K562 (cell line): ENCODE results near the gene COL25A1. TPM values are rescaled to one million over a fixed set of nuclear protein-coding genes. Genes with fewer than 3 reads are reported as not detected.
A peak's percentile ranks its signal among the peaks of the same experiment; 100 is the strongest.

Experiments used
- BRF1 ChIP-seq: IDR thresholded peaks from 3 replicates; pipeline ENCODE4 v1.6.1; 2011; ENCODE audit warnings: borderline replicate concordance, mild to moderate bottlenecking; ENCODE audit not compliant: insufficient read length; ENCODE audit errors: extremely low read depth
- CBFA2T3 ChIP-seq: fragments of 450-650 bp; IDR thresholded peaks from 2 replicates; pipeline ENCODE4 v1.6.1; 2017
- CBFB ChIP-seq: sonication (generic); formaldehyde crosslinking; IDR thresholded peaks from 2 replicates; pipeline ENCODE4 v1.4.0; 2020; ENCODE audit warnings: mild to moderate bottlenecking, missing genetic modification reagents
- CBX3 ChIP-seq, 2 experiments: IDR thresholded peaks; 1 replicate in 1 of 2; 2 replicates in 1 of 2; pipeline ENCODE4 v1.6.1; 2012; ENCODE audit warnings: inconsistent platforms in 2 of 2, low read length in 2 of 2, borderline replicate concordance in 1 of 2, control low read depth in 1 of 2
- CHCHD3 ChIP-seq: fragments of 250-450 bp; sonication (Bioruptor Pico); IDR thresholded peaks from 2 replicates; pipeline ENCODE4 v2.1.2; 2022; ENCODE audit warnings: mild to moderate bottlenecking
- HNRNPH1 ChIP-seq: fragments of 200-400 bp; formaldehyde crosslinking; optimal IDR thresholded peaks from 2 replicates; pipeline ENCODE3; 2017; ENCODE audit warnings: low read depth, mild to moderate bottlenecking, low read length, moderate library complexity
- PYGO2 ChIP-seq: fragments of 450-650 bp; IDR thresholded peaks from 2 replicates; pipeline ENCODE4 v1.6.1; 2016; ENCODE audit warnings: mild to moderate bottlenecking, missing genetic modification characterization, moderate library complexity, missing compliant biosample characterization
- SAP30 ChIP-seq: fragments of 200-600 bp; sonication (generic); IDR thresholded peaks from 2 replicates; pipeline ENCODE4 v1.6.1; 2012; ENCODE audit warnings: borderline replicate concordance, low read depth, mild to moderate bottlenecking, moderate library complexity, low read length, control low read depth, inconsistent platforms; ENCODE audit not compliant: insufficient read depth, poor library complexity, severe bottlenecking
- SRF ChIP-seq, 2 experiments: fragments of 250-450, 450-650 bp in 1 of 2; sonication (Bioruptor Pico) in 1 of 2; sonication (generic) in 1 of 2; formaldehyde crosslinking; IDR thresholded peaks; 2 replicates each; pipeline versions ENCODE4 v1.5.0 to v1.5.1; 2020 to 2022; ENCODE audit warnings: mild to moderate bottlenecking in 1 of 2, missing genetic modification reagents in 1 of 2
- TAL1 ChIP-seq: fragments of 450-650 bp; IDR thresholded peaks from 2 replicates; pipeline ENCODE4 v1.6.1; 2016; ENCODE audit warnings: mild to moderate bottlenecking
- ZNF12 ChIP-seq: sonication (generic); formaldehyde crosslinking; IDR thresholded peaks from 2 replicates; pipeline ENCODE4 v1.4.0; 2020; ENCODE audit warnings: mild to moderate bottlenecking, missing genetic modification reagents
- ZNF165 ChIP-seq: fragments of 250-450 bp; sonication (Bioruptor Pico); IDR thresholded peaks from 2 replicates; pipeline ENCODE4 v1.4.0; 2020; ENCODE audit warnings: borderline replicate concordance
- ZNF408 ChIP-seq: fragments of 250-450 bp; sonication (Bioruptor Pico); IDR thresholded peaks from 2 replicates; pipeline ENCODE4 v1.4.0; 2020; ENCODE audit warnings: low read depth, mild to moderate bottlenecking, moderate library complexity
- polyA plus RNA-seq, 8 experiments: library from polyadenylated mRNA; depleted of rRNA in 4 of 8; stranded (reverse) in 5 of 8; unstranded in 3 of 8; fragments of >200 nt; fragmentation: Nextera tagmentation in 2 of 8; fragmentation: Illumina TruSeq in 1 of 8; extraction: Ambion mirVana in 2 of 8; extraction: Trizol in 1 of 8; gene quantifications; 2 replicates each; pipeline versions ENCODE4 v1.2.1 to v1.2.3, GENCODE V29; 2011 to 2014; ENCODE audit warnings: inconsistent platforms in 1 of 8, missing spikeins in 1 of 8
- total RNA-seq, 7 experiments: library from RNA; depleted of rRNA in 6 of 7; stranded (reverse); fragments of >200 nt in 6 of 7; fragmentation: Illumina TruSeq in 2 of 7; extraction: Trizol in 2 of 7; gene quantifications; 2 replicates each; pipeline versions ENCODE4 v1.2.1 to v1.2.3, GENCODE V29; 2011 to 2021; ENCODE audit warnings: low replicate concordance in 1 of 7
- TF ChIP-seq, protein P1 (sequence below): sonication (generic); formaldehyde crosslinking; IDR thresholded peaks from 2 replicates; pipeline ENCODE4 v1.5.0; 2020; ENCODE audit warnings: missing genetic modification reagents
- TF ChIP-seq, protein P2 (sequence below): fragments of 250-450 bp; sonication (Bioruptor Pico); IDR thresholded peaks from 2 replicates; pipeline ENCODE4 v1.4.0; 2020; ENCODE audit warnings: borderline replicate concordance
- TF ChIP-seq, protein P3 (sequence below), 3 experiments: IDR thresholded peaks in 2 of 3; conservative IDR thresholded peaks in 1 of 3; 2 replicates each; pipeline ENCODE4 v1.5.1; 2011 to 2012; ENCODE audit warnings: low read length in 3 of 3, mild to moderate bottlenecking in 3 of 3, control low read depth in 2 of 3, improper control_type of control experiment in 1 of 3, inconsistent platforms in 1 of 3, low read depth in 1 of 3, mixed read lengths in 1 of 3, moderate library complexity in 1 of 3; ENCODE audit not compliant: insufficient read depth in 2 of 3

The COL25A1 gene
- total and polyA plus RNA-seq, 9 of the 15 experiments (the other 6 are each of a cell fraction or from before 2014, with no cell fraction given): 0.03 to 0.62 (median 0.27) TPM

DNA sequence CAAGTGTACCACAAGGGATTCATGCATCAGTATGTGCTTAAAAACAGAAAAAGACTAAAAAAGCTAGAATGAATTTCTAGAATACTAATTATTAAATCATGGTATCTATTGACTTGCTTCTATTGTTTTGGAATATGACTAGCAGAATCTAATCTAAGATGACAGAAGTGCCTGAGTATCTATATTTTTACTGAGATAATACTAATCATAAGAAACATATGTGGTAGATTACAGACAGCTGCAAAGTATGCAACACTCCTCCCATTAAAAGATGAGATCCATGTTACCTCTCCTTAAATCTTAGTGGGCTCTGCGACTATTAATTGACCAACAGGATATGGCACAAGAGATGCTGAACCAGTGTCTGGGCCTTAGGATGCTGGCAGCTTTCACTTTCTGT is 89.4 kb downstream of the COL25A1 start (continued):
- TF ChIP-seq SAP30 (no peak), ZNF165 (CRISPR knock-in tag) (no peak), CBX3 (IDR thresholded peaks at IDR 0.05; ENCODE audit: borderline replicate concordance in 1 of 2, low read length in 2 of 2) (no peak), ZNF408 (CRISPR knock-in tag) (no peak), PYGO2 (tag) (no peak), CHCHD3 (CRISPR knock-in tag) (no peak), ZNF12 (CRISPR knock-in tag) (no peak), CBFA2T3 (peak; percentile 49), BRF1 (no peak), TAL1 (peak; percentile 68), SRF (CRISPR knock-in tag; IDR thresholded peaks at IDR 0.05) (no peak), CBFB (CRISPR knock-in tag) (no peak), HNRNPH1 (no peak)
- TF ChIP-seq, protein P1, sequence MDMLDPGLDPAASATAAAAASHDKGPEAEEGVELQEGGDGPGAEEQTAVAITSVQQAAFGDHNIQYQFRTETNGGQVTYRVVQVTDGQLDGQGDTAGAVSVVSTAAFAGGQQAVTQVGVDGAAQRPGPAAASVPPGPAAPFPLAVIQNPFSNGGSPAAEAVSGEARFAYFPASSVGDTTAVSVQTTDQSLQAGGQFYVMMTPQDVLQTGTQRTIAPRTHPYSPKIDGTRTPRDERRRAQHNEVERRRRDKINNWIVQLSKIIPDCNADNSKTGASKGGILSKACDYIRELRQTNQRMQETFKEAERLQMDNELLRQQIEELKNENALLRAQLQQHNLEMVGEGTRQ (CRISPR knock-in tag): no peak
- TF ChIP-seq, protein P2, sequence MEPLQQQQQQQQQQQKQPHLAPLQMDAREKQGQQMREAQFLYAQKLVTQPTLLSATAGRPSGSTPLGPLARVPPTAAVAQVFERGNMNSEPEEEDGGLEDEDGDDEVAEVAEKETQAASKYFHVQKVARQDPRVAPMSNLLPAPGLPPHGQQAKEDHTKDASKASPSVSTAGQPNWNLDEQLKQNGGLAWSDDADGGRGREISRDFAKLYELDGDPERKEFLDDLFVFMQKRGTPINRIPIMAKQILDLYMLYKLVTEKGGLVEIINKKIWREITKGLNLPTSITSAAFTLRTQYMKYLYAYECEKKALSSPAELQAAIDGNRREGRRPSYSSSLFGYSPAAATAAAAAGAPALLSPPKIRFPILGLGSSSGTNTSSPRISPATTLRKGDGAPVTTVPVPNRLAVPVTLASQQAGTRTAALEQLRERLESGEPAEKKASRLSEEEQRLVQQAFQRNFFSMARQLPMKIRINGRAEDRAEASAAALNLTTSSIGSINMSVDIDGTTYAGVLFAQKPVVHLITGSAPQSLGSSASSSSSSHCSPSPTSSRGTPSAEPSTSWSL (CRISPR knock-in tag): no peak
- TF ChIP-seq, protein P3, sequence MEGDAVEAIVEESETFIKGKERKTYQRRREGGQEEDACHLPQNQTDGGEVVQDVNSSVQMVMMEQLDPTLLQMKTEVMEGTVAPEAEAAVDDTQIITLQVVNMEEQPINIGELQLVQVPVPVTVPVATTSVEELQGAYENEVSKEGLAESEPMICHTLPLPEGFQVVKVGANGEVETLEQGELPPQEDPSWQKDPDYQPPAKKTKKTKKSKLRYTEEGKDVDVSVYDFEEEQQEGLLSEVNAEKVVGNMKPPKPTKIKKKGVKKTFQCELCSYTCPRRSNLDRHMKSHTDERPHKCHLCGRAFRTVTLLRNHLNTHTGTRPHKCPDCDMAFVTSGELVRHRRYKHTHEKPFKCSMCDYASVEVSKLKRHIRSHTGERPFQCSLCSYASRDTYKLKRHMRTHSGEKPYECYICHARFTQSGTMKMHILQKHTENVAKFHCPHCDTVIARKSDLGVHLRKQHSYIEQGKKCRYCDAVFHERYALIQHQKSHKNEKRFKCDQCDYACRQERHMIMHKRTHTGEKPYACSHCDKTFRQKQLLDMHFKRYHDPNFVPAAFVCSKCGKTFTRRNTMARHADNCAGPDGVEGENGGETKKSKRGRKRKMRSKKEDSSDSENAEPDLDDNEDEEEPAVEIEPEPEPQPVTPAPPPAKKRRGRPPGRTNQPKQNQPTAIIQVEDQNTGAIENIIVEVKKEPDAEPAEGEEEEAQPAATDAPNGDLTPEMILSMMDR (IDR thresholded peaks at IDR 0.05 in 2 of 3, conservative IDR thresholded peaks at IDR 0.05 in 1 of 3; ENCODE audit: insufficient read depth in 2 of 3, low read depth in 1 of 3, low read length in 3 of 3): no peak
